ENCODE data around the gene MPDU1.

DNA sequence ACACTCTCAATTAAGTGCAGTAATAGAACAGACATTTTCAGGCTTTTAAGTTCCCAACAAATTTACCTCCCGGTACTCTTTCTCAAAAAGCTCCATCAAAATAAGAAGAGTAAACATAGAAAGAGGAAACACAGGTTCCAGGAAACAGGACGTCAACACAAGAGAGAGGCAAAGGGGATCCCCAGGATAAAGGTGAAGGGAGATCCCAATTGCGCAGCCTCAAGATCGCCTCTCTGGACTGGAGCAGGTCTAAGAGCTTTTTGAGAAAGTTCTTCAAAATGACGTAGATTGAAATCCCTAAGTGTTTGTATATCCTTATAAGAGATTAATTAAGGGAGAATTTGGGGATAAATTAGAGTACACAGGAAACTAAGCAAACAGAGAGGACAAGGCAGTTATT is 35.0 kb downstream of the MPDU1 start:
- no peak for TF ChIP-seq ZNF629 (CRISPR knock-in tag; conservative IDR thresholded peaks at IDR 0.05)
- TF ChIP-seq ATF1 (CRISPR knock-in tag; IDR thresholded peaks at IDR 0.05), result no peak
- TF ChIP-seq CTCF (CRISPR knock-in tag; IDR thresholded peaks at IDR 0.05), result no peak
- TF ChIP-seq TP53 (CRISPR knock-in tag; conservative IDR thresholded peaks at IDR 0.05), result no peak
- TF ChIP-seq RXRA (CRISPR knock-in tag; IDR thresholded peaks at IDR 0.05), result no peak
- no peak for TF ChIP-seq TBP (CRISPR knock-in tag; IDR thresholded peaks at IDR 0.05)
- TF ChIP-seq FOXK1 (CRISPR knock-in tag; IDR thresholded peaks at IDR 0.05; ENCODE audit: borderline replicate concordance, low read depth), result no peak
- no peak for TF ChIP-seq ZBTB21 (CRISPR knock-in tag; IDR thresholded peaks at IDR 0.05)
- no peak for TF ChIP-seq ZNF414 (CRISPR knock-in tag; IDR thresholded peaks at IDR 0.05)
- no peak for TF ChIP-seq GABPB1 (CRISPR knock-in tag; IDR thresholded peaks at IDR 0.05)

All from HepG2 (cell line).